CMK (cell line): ENCODE measurements around the gene SLC33A1.
A peak's percentile ranks its signal among the peaks of the same experiment; 100 is the strongest.
"Not testable (repeated sequence)": the region's sequence is repeated elsewhere in the genome, so short reads cannot be mapped to it uniquely, and the experiment has no call there.

Source experiments
- DNase-seq: peaks from one replicate; pipeline ENCODE4 v3.0.0-alpha.2; 2010; ENCODE audit warnings: low read depth

Gene SLC33A1

GRCh38 chr3:155861476-155862183 lies 7.4 kb upstream of the SLC33A1 start:
- DNase-seq, result no peak

- DNase-seq, result not testable (repeated sequence)
Observed at GRCh38 chr3:155860424-155860823, 6.2 kb upstream of the SLC33A1 start.

- no peak for DNase-seq
Observed at GRCh38 chr3:155859859-155860258, 5.6 kb upstream of the SLC33A1 start.

- no peak for DNase-seq
Observed at GRCh38 chr3:155853214-155854140, 750 bp downstream of the SLC33A1 start.

- DNase-seq, result no peak
Observed at GRCh38 chr3:155852341-155852740, 1.9 kb downstream of the SLC33A1 start.

- DNase-seq, result not testable (repeated sequence)
Observed at GRCh38 chr3:155849404-155849803, 4.8 kb downstream of the SLC33A1 start.

- DNase-seq, result no peak
Observed at GRCh38 chr3:155847993-155848392, 6.2 kb downstream of the SLC33A1 start.

GRCh38 chr3:155846119-155846518 lies 8.1 kb downstream of the SLC33A1 start:
- DNase-seq, result no peak

- DNase-seq, result no peak
Observed at GRCh38 chr3:155843569-155843968, 10.7 kb downstream of the SLC33A1 start.

GRCh38 chr3:155835341-155836071 lies 18.7 kb downstream of the SLC33A1 start:
- DNase-seq, result no peak

- DNase-seq, result peak; percentile 64
Observed at GRCh38 chr3:155828490-155829098, 25.6 kb downstream of the SLC33A1 start.

- no peak for DNase-seq
Observed at GRCh38 chr3:155815030-155815545, 39.1 kb downstream of the SLC33A1 start.

- not testable (repeated sequence) for DNase-seq
Observed at GRCh38 chr3:155813224-155813623, 41.0 kb downstream of the SLC33A1 start.

GRCh38 chr3:155809181-155809580 lies 45.0 kb downstream of the SLC33A1 start:
- DNase-seq, result no peak

- DNase-seq, result no peak
Observed at GRCh38 chr3:155807823-155808222, 46.4 kb downstream of the SLC33A1 start.

- DNase-seq, result peak; percentile 59
Observed at GRCh38 chr3:155805802-155806618, 48.2 kb downstream of the SLC33A1 start, which contains the start of gene C3orf33. C3orf33 (minus strand) TSS chr3:155806278; CDS start chr3:155806252, 26 bp downstream.

GRCh38 chr3:155805204-155805801 lies 48.9 kb downstream of the SLC33A1 start:
- no peak for DNase-seq

GRCh38 chr3:155804323-155804722 lies 49.9 kb downstream of the SLC33A1 start:
- DNase-seq, result no peak

- no peak for DNase-seq
Observed at GRCh38 chr3:155792532-155792931, 61.7 kb downstream of the SLC33A1 start.

GRCh38 chr3:155791190-155791589 lies 63.0 kb downstream of the SLC33A1 start:
- no peak for DNase-seq
